SK-N-SH (cell line): ENCODE data around the gene VWC2L. TPM values are rescaled to one million over a fixed set of nuclear protein-coding genes. Genes with fewer than 3 reads are reported as not detected.

Experiments used
- CTCF ChIA-PET: fragments of 300-600, 350-600 bp; formaldehyde crosslinking; extraction: SDS; loops from one replicate; lab custom pipeline; 2021; lab: Yijun Ruan, JAX
- POLR2A ChIA-PET: fragments of 350-600 bp; sonication (Branson Sonifier 250); formaldehyde crosslinking; extraction: SDS; loops from one replicate; lab custom pipeline; 2020; ENCODE audit warnings: antibody characterized with exemption, inconsistent platforms; lab: Yijun Ruan, JAX
- DNase-seq: peaks from one replicate; pipeline ENCODE4 v3.0.0; 2012
- H2AFZ ChIP-seq: fragments of 200-600 bp; sonication (generic); 2 replicates; pipeline ENCODE4 v1.8.1; 2016; ENCODE audit warnings: antibody characterized with exemption, mild to moderate bottlenecking, low read depth
- H3F3A ChIP-seq: fragments of 200-600 bp; sonication (generic); replicated peaks from 2 replicates; pipeline ENCODE3; 2016; ENCODE audit warnings: antibody characterized with exemption, mild to moderate bottlenecking; ENCODE audit not compliant: insufficient read depth
- H3K27ac ChIP-seq, 2 experiments: fragments of 200-500 bp in 1 of 2; fragments of 200-600 bp in 1 of 2; sonication (Bioruptor generic) in 1 of 2; sonication (generic), shearing (Covaris generic) in 1 of 2; 2 replicates each; pipeline versions ENCODE4 v1.5.1 to v1.6.1; 2014 to 2016; ENCODE audit warnings: low read depth in 2 of 2, inconsistent platforms in 1 of 2, low read length in 1 of 2, mild to moderate bottlenecking in 1 of 2, mixed read lengths in 1 of 2
- H3K27me3 ChIP-seq: fragments of 200-600 bp; sonication (generic), shearing (Covaris generic); 2 replicates; pipeline ENCODE4 v1.6.1; 2016; ENCODE audit warnings: mixed run types; ENCODE audit not compliant: insufficient read depth
- H3K36me3 ChIP-seq, 2 experiments: fragments of 200-500 bp in 1 of 2; fragments of 200-600 bp in 1 of 2; sonication (Bioruptor generic) in 1 of 2; sonication (generic) in 1 of 2; replicated peaks in 1 of 2; 2 replicates each; pipeline versions ENCODE3 to v1.5.1; 2014 to 2016; ENCODE audit warnings: low read length in 1 of 2, mild to moderate bottlenecking in 1 of 2; ENCODE audit not compliant: insufficient read depth in 2 of 2, control insufficient read depth in 1 of 2
- H3K4me1 ChIP-seq, 2 experiments: fragments of 200-500 bp in 1 of 2; fragments of 200-600 bp in 1 of 2; sonication (Bioruptor generic) in 1 of 2; sonication (generic), shearing (Covaris generic) in 1 of 2; 2 replicates each; pipeline versions ENCODE4 v1.5.1 to v1.6.1; 2014 to 2016; ENCODE audit warnings: low read depth in 1 of 2, low read length in 1 of 2, mixed run types in 1 of 2; ENCODE audit not compliant: insufficient read depth in 2 of 2, control insufficient read depth in 1 of 2
- H3K4me2 ChIP-seq: fragments of 200-600 bp; sonication (generic), shearing (Covaris generic); 2 replicates; pipeline ENCODE4 v1.6.1; 2017; ENCODE audit warnings: mixed run types
- H3K4me3 ChIP-seq, 2 experiments: fragments of 200-500 bp in 1 of 2; fragments of 200-600 bp in 1 of 2; sonication (Bioruptor generic) in 1 of 2; sonication (generic), shearing (Covaris generic) in 1 of 2; 2 replicates each; pipeline versions ENCODE4 v1.5.1 to v1.8.1; 2014 to 2016; ENCODE audit warnings: low read depth in 2 of 2, inconsistent platforms in 1 of 2, low read length in 1 of 2, mild to moderate bottlenecking in 1 of 2, mixed read lengths in 1 of 2, moderate library complexity in 1 of 2
- H3K79me2 ChIP-seq: fragments of 200-600 bp; sonication (generic); 2 replicates; pipeline ENCODE4 v1.8.1; 2017; ENCODE audit warnings: mild to moderate bottlenecking; ENCODE audit not compliant: insufficient read depth
- H3K9ac ChIP-seq: fragments of 200-600 bp; sonication (generic); 2 replicates; pipeline ENCODE4 v1.6.1; 2017; ENCODE audit warnings: mixed run types
- H3K9me2 ChIP-seq: fragments of 200-600 bp; sonication (generic); 2 replicates; pipeline ENCODE4 v1.6.1; 2017; ENCODE audit warnings: mixed run types
- H3K9me3 ChIP-seq: fragments of 200-600 bp; sonication (generic); 2 replicates; pipeline ENCODE4 v1.6.1; 2017; ENCODE audit warnings: mixed run types, mild to moderate bottlenecking, moderate library complexity
- H4K20me1 ChIP-seq: fragments of 200-600 bp; sonication (generic); 2 replicates; pipeline ENCODE4 v1.6.1; 2017; ENCODE audit warnings: mild to moderate bottlenecking, mixed run types; ENCODE audit not compliant: insufficient read depth
- ELF1 ChIP-seq: IDR thresholded peaks from 2 replicates; pipeline ENCODE4 v1.4.0; 2012
- GABPA ChIP-seq: IDR thresholded peaks from 2 replicates; pipeline ENCODE4 v1.4.0; 2012; ENCODE audit warnings: low read depth, mild to moderate bottlenecking
- SMC3 ChIP-seq: IDR thresholded peaks from 2 replicates; pipeline ENCODE4 v1.6.1; 2012; ENCODE audit warnings: low read depth, low read length, improper control_type of control experiment
- WGBS: methylation state at CpG from one replicate; pipeline ENCODE4 v1.1.6; 2017; ENCODE audit warnings: low lambda C conversion rate; 5-methylcytosine and 5-hydroxymethylcytosine counted together
- polyA plus RNA-seq, 3 experiments: library from polyadenylated mRNA; depleted of rRNA; stranded (reverse); fragments of >200 nt; gene quantifications; 2 replicates each; pipeline ENCODE4 v1.2.3, GENCODE V29; 2012
- TF ChIP-seq, protein P1 (sequence below): fragments of 150-350 bp; IDR thresholded peaks from 2 replicates; pipeline ENCODE4 v1.6.1; 2016; ENCODE audit warnings: mild to moderate bottlenecking, low read depth, low read length
- TF ChIP-seq, protein P2 (sequence below): IDR thresholded peaks from 2 replicates; pipeline ENCODE4 v1.4.0; 2012; ENCODE audit warnings: low read depth, borderline replicate concordance
- TF ChIP-seq, protein P3 (sequence below): IDR thresholded peaks from 2 replicates; pipeline ENCODE4; 2012
- TF ChIP-seq, protein P4 (sequence below): fragments of 200-600 bp; sonication (generic); IDR thresholded peaks from 2 replicates; pipeline ENCODE4 v1.6.1; 2017; ENCODE audit warnings: antibody characterized with exemption, mild to moderate bottlenecking, moderate library complexity

VWC2L gene
- polyA plus RNA-seq, 1 of the 3 experiments (the other 2 are of a cell fraction): not detected

DNA sequence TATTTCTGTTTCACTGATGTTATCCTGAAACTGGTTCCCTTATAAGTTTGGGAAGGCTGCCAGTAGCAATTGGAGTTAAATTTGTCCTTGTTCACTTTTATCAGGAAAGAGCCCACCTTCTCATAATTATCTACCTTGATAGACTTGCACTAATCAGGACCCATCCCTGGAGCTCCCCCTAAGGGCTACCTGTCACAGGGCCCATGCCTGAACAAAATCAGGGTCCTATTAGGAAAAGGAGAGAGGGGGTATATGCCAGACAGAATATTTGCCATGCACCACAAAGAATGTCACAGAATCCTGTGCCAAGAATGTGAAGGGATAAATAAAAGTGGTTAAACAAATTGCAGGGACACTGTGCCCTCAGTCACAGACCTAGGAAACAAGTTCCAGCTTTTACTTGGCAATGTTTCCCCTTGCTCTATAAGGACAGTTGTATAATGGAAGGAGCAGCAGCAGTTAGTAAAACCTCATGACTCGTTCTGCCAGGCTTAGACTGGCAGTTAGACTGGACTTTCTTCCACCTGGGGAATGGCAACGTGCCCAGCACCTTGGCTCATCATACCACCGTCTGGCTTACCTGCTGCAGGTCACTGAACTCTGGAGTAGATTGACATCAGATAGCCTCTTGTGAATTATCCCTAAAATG lies 32.3 kb upstream of the VWC2L start:
- no peaks in the 10 kb centered on the region for H3K79me2 ChIP-seq
- 25% methylated on average over 2 of the region's 3 CpGs for WGBS
- H2AFZ ChIP-seq: no peak overlapping the region
- H4K20me1 ChIP-seq: no peaks in the 10 kb centered on the region
- peaks cover 0 to 3% of the 10 kb centered on the region in 2 experiments; a peak in 1 of 4 replicates for H3K4me1 ChIP-seq
- no peak overlapping the region for H3K4me3 ChIP-seq
- H3K9ac ChIP-seq: no peak overlapping the region
- H3K9me3 ChIP-seq: no peaks in the 10 kb centered on the region
- H3K27ac ChIP-seq: peak overlapping the region in 1 of 2 experiments; percentile 53; a peak in 1 of 4 replicates
- no peak for DNase-seq
- no peaks in the 10 kb centered on the region for H3K27me3 ChIP-seq
- no peak for TF ChIP-seq ELF1
- TF ChIP-seq, protein P1, sequence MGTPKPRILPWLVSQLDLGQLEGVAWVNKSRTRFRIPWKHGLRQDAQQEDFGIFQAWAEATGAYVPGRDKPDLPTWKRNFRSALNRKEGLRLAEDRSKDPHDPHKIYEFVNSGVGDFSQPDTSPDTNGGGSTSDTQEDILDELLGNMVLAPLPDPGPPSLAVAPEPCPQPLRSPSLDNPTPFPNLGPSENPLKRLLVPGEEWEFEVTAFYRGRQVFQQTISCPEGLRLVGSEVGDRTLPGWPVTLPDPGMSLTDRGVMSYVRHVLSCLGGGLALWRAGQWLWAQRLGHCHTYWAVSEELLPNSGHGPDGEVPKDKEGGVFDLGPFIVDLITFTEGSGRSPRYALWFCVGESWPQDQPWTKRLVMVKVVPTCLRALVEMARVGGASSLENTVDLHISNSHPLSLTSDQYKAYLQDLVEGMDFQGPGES: no peak
- TF ChIP-seq GABPA: no peak
- no peak overlapping the region for H3K4me2 ChIP-seq
- no peaks in the 10 kb centered on the region for H3K36me3 ChIP-seq
- ChIA-PET POLR2A (no interaction called here), CTCF (no interaction called here)
- H3K9me2 ChIP-seq: no peaks in the 10 kb centered on the region
- H3F3A ChIP-seq: no peaks in the 10 kb centered on the region

DNA sequence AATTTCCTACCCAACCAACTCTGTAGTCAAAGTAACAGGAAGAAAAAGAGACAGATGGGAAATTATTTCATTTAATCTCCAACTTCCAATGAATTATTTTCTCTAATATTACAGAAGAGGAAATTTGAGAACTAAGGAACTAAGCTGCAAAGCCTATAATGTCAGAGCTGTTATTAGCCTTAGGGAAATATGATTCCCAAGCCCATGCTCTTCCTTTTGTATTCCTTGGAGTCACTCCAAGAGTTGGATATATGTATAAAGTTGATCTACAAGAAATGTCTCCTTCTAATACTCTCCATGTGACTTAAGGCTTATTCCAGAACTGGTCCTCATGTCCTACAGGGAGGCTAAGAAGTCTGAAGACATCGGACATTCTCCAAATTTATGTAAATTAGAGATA lies 31.6 kb upstream of the VWC2L start:
- H3K27me3 ChIP-seq: no peaks in the 10 kb centered on the region
- WGBS: 42% methylated on average over 1 of the region's 1 CpG
- no peaks in the 10 kb centered on the region for H3K9me2 ChIP-seq
- H3F3A ChIP-seq: no peaks in the 10 kb centered on the region
- no peak for DNase-seq
- H3K27ac ChIP-seq: peak overlapping the region in 1 of 2 experiments; percentile 53; a peak in 1 of 4 replicates
- POLR2A ChIA-PET: no interaction called here
- peaks cover 0 to 3% of the 10 kb centered on the region in 2 experiments; a peak in 1 of 4 replicates for H3K4me1 ChIP-seq
- CTCF ChIA-PET: no interaction called here
- H2AFZ ChIP-seq: no peak overlapping the region
- TF ChIP-seq SMC3: no peak
- TF ChIP-seq, protein P2, sequence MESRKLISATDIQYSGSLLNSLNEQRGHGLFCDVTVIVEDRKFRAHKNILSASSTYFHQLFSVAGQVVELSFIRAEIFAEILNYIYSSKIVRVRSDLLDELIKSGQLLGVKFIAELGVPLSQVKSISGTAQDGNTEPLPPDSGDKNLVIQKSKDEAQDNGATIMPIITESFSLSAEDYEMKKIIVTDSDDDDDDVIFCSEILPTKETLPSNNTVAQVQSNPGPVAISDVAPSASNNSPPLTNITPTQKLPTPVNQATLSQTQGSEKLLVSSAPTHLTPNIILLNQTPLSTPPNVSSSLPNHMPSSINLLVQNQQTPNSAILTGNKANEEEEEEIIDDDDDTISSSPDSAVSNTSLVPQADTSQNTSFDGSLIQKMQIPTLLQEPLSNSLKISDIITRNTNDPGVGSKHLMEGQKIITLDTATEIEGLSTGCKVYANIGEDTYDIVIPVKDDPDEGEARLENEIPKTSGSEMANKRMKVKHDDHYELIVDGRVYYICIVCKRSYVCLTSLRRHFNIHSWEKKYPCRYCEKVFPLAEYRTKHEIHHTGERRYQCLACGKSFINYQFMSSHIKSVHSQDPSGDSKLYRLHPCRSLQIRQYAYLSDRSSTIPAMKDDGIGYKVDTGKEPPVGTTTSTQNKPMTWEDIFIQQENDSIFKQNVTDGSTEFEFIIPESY: no peak
- TF ChIP-seq, protein P3, sequence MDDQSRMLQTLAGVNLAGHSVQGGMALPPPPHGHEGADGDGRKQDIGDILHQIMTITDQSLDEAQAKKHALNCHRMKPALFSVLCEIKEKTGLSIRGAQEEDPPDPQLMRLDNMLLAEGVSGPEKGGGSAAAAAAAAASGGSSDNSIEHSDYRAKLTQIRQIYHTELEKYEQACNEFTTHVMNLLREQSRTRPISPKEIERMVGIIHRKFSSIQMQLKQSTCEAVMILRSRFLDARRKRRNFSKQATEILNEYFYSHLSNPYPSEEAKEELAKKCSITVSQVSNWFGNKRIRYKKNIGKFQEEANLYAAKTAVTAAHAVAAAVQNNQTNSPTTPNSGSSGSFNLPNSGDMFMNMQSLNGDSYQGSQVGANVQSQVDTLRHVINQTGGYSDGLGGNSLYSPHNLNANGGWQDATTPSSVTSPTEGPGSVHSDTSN: no peak
- TF ChIP-seq, protein P4, sequence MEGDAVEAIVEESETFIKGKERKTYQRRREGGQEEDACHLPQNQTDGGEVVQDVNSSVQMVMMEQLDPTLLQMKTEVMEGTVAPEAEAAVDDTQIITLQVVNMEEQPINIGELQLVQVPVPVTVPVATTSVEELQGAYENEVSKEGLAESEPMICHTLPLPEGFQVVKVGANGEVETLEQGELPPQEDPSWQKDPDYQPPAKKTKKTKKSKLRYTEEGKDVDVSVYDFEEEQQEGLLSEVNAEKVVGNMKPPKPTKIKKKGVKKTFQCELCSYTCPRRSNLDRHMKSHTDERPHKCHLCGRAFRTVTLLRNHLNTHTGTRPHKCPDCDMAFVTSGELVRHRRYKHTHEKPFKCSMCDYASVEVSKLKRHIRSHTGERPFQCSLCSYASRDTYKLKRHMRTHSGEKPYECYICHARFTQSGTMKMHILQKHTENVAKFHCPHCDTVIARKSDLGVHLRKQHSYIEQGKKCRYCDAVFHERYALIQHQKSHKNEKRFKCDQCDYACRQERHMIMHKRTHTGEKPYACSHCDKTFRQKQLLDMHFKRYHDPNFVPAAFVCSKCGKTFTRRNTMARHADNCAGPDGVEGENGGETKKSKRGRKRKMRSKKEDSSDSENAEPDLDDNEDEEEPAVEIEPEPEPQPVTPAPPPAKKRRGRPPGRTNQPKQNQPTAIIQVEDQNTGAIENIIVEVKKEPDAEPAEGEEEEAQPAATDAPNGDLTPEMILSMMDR: no peak
- TF ChIP-seq, all 33 proteins: peak for 0
- Histone ChIP-seq H3K79me2 (no peaks in the 10 kb centered on the region), H3K9ac (no peak overlapping the region), H4K20me1 (no peaks in the 10 kb centered on the region), H3K36me3 (no peaks in the 10 kb centered on the region), H3K4me2 (no peak overlapping the region), H3K4me3 (no peak overlapping the region), H3K9me3 (no peaks in the 10 kb centered on the region)
